Suprapubic skin (tissue), 4 donors: ENCODE measurements around the gene EPN2. TPM values are rescaled to one million over a fixed set of nuclear protein-coding genes. Genes with fewer than 3 reads are reported as not detected.

Experiments used
- DNase-seq, 2 donors: peaks; one replicate each; pipeline ENCODE4 v3.0.0-alpha.2; 2019; ENCODE audit warnings: low spot score in 2 of 2
- H3K27ac ChIP-seq: fragments of 200-600 bp; sonication (generic); one replicate; pipeline ENCODE4 v1.5.1; 2019
- H3K27me3 ChIP-seq: fragments of 200-600 bp; sonication (generic); one replicate; pipeline ENCODE4 v1.5.1; 2019
- H3K36me3 ChIP-seq: fragments of 200-600 bp; sonication (generic); one replicate; pipeline ENCODE4 v1.5.1; 2019
- H3K4me1 ChIP-seq: fragments of 200-600 bp; sonication (generic); one replicate; pipeline ENCODE4 v1.5.1; 2019
- H3K4me3 ChIP-seq: fragments of 200-600 bp; sonication (generic); one replicate; pipeline ENCODE4 v1.5.1; 2019; ENCODE audit warnings: mild to moderate bottlenecking
- H3K9me3 ChIP-seq: fragments of 200-600 bp; sonication (generic); one replicate; pipeline ENCODE4 v1.5.1; 2019
- EP300 ChIP-seq: sonication (generic); formaldehyde crosslinking; IDR thresholded peaks from one replicate; pipeline ENCODE4 v1.6.1; 2017; ENCODE audit warnings: antibody characterized with exemption
- POLR2A ChIP-seq, 2 donors: fragments of 450-650 bp; IDR thresholded peaks; one replicate each; pipeline ENCODE4 v1.6.1; 2017; ENCODE audit warnings: antibody characterized with exemption in 2 of 2, mild to moderate bottlenecking in 2 of 2, moderate library complexity in 2 of 2
- POLR2AphosphoS5 ChIP-seq, 3 donors: sonication (generic); formaldehyde crosslinking; IDR thresholded peaks; one replicate each; pipeline ENCODE4 v1.6.1; 2017; ENCODE audit warnings: antibody characterized with exemption in 3 of 3
- WGBS: methylation state at CpG from one replicate; pipeline ENCODE4 v1.1.5; 2018; 5-methylcytosine and 5-hydroxymethylcytosine counted together
- total RNA-seq, 4 donors: library from RNA; depleted of rRNA; stranded (reverse); fragments of >200 nt; gene quantifications; one replicate each; pipeline ENCODE4 v1.1.0, GENCODE V29; 2016
- TF ChIP-seq, protein P1 (sequence below), 2 donors: fragments of 200-600 bp in 1 of 2; fragments of 450-650 bp in 1 of 2; sonication (generic) in 1 of 2; IDR thresholded peaks; one replicate each; pipeline ENCODE4 v1.5.1; 2016 to 2019; ENCODE audit warnings: antibody characterized with exemption in 2 of 2, mild to moderate bottlenecking in 1 of 2, moderate library complexity in 1 of 2

The EPN2 gene
- total RNA-seq, 4 donors from 2014 or later, result 95.9 to 276 (median 131) TPM

DNA sequence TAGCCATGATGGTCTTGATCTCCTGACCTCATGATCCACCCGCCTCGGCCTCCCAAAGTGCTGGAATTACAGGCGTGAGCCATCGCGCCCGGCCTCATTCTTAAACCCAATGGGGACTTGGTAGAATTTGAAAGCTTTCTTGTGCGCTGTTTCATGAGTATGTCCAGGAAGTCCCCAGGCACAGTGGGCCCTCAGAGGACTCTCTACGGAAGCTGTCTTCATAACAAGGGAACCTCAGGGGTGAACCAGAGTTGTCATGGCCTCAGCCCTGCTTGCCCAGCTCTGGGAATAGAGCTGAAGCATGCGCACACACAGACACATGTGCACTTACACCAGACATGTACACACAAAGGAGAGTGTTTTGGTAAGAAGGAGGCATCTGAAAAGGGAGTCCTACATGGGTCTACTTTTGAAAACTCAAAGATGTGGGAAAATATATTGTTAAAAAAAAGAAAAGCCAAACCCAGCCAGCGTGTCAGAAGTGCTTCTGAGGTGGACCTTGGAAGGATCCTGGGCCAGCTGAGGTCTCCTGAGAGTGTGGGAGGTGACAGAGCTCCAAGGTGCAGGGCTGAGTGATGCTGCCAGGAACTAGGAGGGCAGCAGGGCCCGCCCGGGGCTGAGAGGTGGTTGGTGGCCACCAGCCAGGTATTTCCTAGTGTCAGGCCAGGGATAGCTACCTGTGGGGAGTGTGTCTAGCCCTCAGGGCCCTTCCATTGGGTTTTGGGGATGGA lies 54.6 kb downstream of the EPN2 start:
- Histone ChIP-seq H3K4me1 (peaks cover 33% of the 10 kb centered on the region), H3K27me3 (no peaks in the 10 kb centered on the region), H3K4me3 (no peak overlapping the region), H3K36me3 (peaks cover 8% of the 10 kb centered on the region), H3K27ac (peak overlapping the region; percentile 23), H3K9me3 (no peaks in the 10 kb centered on the region)
- WGBS, result 86% methylated on average over 12 of the region's 12 CpGs
- TF ChIP-seq POLR2A (IDR thresholded peaks at IDR 0.05), result no peak
- TF ChIP-seq, protein P1, sequence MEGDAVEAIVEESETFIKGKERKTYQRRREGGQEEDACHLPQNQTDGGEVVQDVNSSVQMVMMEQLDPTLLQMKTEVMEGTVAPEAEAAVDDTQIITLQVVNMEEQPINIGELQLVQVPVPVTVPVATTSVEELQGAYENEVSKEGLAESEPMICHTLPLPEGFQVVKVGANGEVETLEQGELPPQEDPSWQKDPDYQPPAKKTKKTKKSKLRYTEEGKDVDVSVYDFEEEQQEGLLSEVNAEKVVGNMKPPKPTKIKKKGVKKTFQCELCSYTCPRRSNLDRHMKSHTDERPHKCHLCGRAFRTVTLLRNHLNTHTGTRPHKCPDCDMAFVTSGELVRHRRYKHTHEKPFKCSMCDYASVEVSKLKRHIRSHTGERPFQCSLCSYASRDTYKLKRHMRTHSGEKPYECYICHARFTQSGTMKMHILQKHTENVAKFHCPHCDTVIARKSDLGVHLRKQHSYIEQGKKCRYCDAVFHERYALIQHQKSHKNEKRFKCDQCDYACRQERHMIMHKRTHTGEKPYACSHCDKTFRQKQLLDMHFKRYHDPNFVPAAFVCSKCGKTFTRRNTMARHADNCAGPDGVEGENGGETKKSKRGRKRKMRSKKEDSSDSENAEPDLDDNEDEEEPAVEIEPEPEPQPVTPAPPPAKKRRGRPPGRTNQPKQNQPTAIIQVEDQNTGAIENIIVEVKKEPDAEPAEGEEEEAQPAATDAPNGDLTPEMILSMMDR (IDR thresholded peaks at IDR 0.05), result no peak
- no peak for TF ChIP-seq EP300
- no peak for TF ChIP-seq POLR2AphosphoS5 (IDR thresholded peaks at IDR 0.05)
- no peak for DNase-seq

DNA sequence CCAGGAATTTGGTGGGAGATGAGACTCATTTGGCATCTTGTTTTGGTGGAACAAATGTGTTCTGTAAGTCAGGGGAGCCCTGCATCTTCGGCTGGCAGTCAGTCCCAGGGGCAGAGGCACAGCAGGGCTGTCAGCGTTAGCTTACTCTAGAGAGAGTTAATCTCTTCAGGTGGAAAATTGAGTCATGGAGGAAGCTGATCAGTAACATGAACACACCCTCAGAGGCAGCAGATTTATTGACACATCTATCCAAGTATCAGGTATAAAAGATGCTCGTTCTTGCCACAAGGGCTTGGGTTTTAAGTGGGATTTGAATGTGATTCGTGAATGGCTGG lies 55.2 kb downstream of the EPN2 start:
- Histone ChIP-seq H3K4me1 (peaks cover 37% of the 10 kb centered on the region), H3K4me3 (no peak overlapping the region), H3K36me3 (peaks cover 7% of the 10 kb centered on the region), H3K9me3 (no peaks in the 10 kb centered on the region), H3K27ac (peak overlapping the region; percentile 23), H3K27me3 (no peaks in the 10 kb centered on the region)
- WGBS, result 48% methylated on average over 4 of the region's 4 CpGs
- DNase-seq, result no peak
- TF ChIP-seq POLR2A (IDR thresholded peaks at IDR 0.05), result no peak
- TF ChIP-seq, protein P1 (IDR thresholded peaks at IDR 0.05), result no peak
- TF ChIP-seq EP300, result no peak
- TF ChIP-seq POLR2AphosphoS5 (IDR thresholded peaks at IDR 0.05), result no peak

DNA sequence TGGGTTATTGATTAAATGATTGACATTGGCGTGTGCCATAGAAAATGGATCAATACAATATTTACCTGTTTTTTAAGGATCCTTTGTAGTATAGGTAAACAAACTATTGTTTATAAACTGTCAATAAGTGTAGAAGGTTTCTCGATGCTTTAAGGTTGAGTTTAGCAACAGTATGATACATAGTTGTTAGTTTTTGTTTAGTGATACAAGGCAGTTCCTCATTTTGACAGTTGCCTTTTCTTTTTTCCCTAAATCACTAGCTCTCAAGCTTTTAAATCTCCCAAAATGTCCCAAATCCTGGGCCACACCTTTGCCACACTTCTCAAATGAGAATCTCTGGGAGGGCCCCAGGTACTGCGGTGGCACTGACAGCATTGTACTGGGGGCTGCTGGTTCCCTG lies 57.3 kb downstream of the EPN2 start:
- Histone ChIP-seq H3K4me3 (no peak overlapping the region), H3K9me3 (no peaks in the 10 kb centered on the region), H3K36me3 (no peaks in the 10 kb centered on the region), H3K27me3 (no peaks in the 10 kb centered on the region), H3K4me1 (peaks cover 58% of the 10 kb centered on the region), H3K27ac (no peak overlapping the region)
- TF ChIP-seq, protein P1 (IDR thresholded peaks at IDR 0.05), result no peak
- TF ChIP-seq POLR2A (IDR thresholded peaks at IDR 0.05), result no peak
- TF ChIP-seq POLR2AphosphoS5 (IDR thresholded peaks at IDR 0.05), result no peak
- no peak for TF ChIP-seq EP300
- WGBS, result 92% methylated on average over 3 of the region's 3 CpGs
- no peak for DNase-seq

DNA sequence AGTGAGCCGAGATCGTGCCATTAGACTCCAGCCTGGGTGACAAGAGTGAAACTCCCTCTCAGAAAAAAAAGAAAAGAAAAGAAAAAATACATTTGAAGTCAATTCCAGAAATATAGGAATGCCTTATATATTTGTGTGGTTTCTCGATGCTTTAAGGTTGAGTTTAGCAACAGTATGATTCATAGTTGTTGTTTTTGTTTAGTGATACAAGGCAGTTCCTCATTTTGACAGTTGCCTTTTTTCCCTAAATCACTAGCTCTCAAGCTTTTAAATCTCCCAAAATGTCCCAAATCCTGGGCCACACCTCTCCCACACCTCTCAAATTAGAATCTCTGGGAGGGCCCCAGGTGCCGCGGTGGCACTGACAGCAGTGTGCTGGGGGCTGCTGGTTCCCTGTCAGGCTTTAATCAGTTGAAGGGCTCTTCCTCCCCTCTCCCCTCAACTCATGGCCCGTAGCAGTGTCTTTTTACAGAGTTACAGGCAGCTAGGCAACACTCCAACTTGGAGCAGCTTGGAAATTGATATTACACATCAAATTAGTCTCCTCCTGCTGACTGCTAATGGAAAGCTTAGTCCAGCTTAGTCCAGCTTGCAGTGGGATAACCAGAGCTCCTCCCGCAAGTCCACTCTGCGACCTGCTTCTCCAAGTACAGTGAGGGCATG lies 58.4 kb downstream of the EPN2 start:
- H3K9me3 ChIP-seq, result no peaks in the 10 kb centered on the region
- no peak for DNase-seq
- H3K27ac ChIP-seq, result no peak overlapping the region
- TF ChIP-seq POLR2A (IDR thresholded peaks at IDR 0.05) (no peak), EP300 (no peak), POLR2AphosphoS5 (IDR thresholded peaks at IDR 0.05) (no peak)
- TF ChIP-seq, protein P1 (IDR thresholded peaks at IDR 0.05), result no peak
- no peaks in the 10 kb centered on the region for H3K27me3 ChIP-seq
- H3K4me1 ChIP-seq, result peaks cover 58% of the 10 kb centered on the region
- H3K36me3 ChIP-seq, result no peaks in the 10 kb centered on the region
- no peak overlapping the region for H3K4me3 ChIP-seq
- 66% methylated on average over 8 of the region's 8 CpGs for WGBS
